Upper lobe of left lung (tissue), 6 donors: ENCODE results near the gene CFAP91. TPM values are rescaled to one million over a fixed set of nuclear protein-coding genes. Genes with fewer than 3 reads are reported as not detected.

Experiments
- ATAC-seq, 2 donors: fragments of 200-7000 bp; cut with Tn5 transposase; one replicate each; pipeline ENCODE4 v1.9.1; 2022; ENCODE audit warnings: mild to moderate bottlenecking in 2 of 2, moderate library complexity in 2 of 2; ENCODE audit not compliant: low FRiP score in 2 of 2
- DNase-seq, 2 donors: peaks; one replicate each; pipeline ENCODE4 v3.0.0-alpha.2; 2019 to 2020
- H3K27ac ChIP-seq, 4 donors: fragments of 200-600 bp; sonication (generic); one replicate each; pipeline ENCODE4 v1.5.1; 2016 to 2019
- H3K27me3 ChIP-seq, 4 donors: fragments of 200-600 bp; sonication (generic); one replicate each; pipeline ENCODE4 v1.5.1; 2017 to 2019
- H3K36me3 ChIP-seq, 4 donors: fragments of 200-600 bp; sonication (generic); one replicate each; pipeline ENCODE4 v1.5.1; 2016 to 2019
- H3K4me1 ChIP-seq, 4 donors: fragments of 200-600 bp; sonication (generic); one replicate each; pipeline ENCODE4 v1.5.1; 2018 to 2019
- H3K4me3 ChIP-seq, 4 donors: fragments of 200-600 bp; sonication (generic); one replicate each; pipeline ENCODE4 v1.5.1; 2017 to 2019; ENCODE audit warnings: mild to moderate bottlenecking in 2 of 4, moderate library complexity in 1 of 4
- H3K9me3 ChIP-seq, 4 donors: fragments of 200-600 bp; sonication (generic); one replicate each; pipeline ENCODE4 v1.5.1; 2018 to 2019
- CTCF ChIP-seq, 6 experiments: fragments of 450-650 bp in 4 of 6; fragments of 200-600 bp in 2 of 6; sonication (generic) in 2 of 6; IDR thresholded peaks; one replicate each; pipeline ENCODE4 v1.5.1; 2016 to 2019; ENCODE audit warnings: antibody characterized with exemption in 6 of 6
- EP300 ChIP-seq, 4 donors: sonication (generic); formaldehyde crosslinking; IDR thresholded peaks; one replicate each; pipeline ENCODE4 v1.5.1; 2017; ENCODE audit warnings: antibody characterized with exemption in 4 of 4, control low read depth in 2 of 4
- POLR2A ChIP-seq, 4 donors: fragments of 450-650 bp; IDR thresholded peaks; one replicate each; pipeline ENCODE4 v1.5.1; 2016 to 2017; ENCODE audit warnings: antibody characterized with exemption in 4 of 4, mild to moderate bottlenecking in 2 of 4
- POLR2AphosphoS5 ChIP-seq, 2 donors: sonication (generic); formaldehyde crosslinking; IDR thresholded peaks; one replicate each; pipeline ENCODE4 v1.5.1; 2017; ENCODE audit warnings: antibody characterized with exemption in 2 of 2
- WGBS, 2 donors: methylation state at CpG; one replicate each; pipeline ENCODE4 v1.1.5; 2017 to 2018; 5-methylcytosine and 5-hydroxymethylcytosine counted together
- total RNA-seq, 6 donors: library from RNA; depleted of rRNA in 4 of 6; stranded (reverse); fragments of >200 nt in 4 of 6; gene quantifications; one replicate each; pipeline versions ENCODE4 v1.1.0 to v1.2.1, GENCODE V29; 2016 to 2021
- donor health status: DM: no; HTN: no; CAD: no; lungs with moderate emphysema.
- donor health status: DM: no; HTN: yes; CAD: no; lungs with severe emphysema.

CFAP91 gene
- total RNA-seq, 6 donors from 2014 or later: 2.3 to 47.8 (median 6.6) TPM

GRCh38 chr3:119731560-119732343 lies 28.9 kb downstream of the CFAP91 start:
- Histone ChIP-seq H3K36me3 (no peaks in the 10 kb centered on the region), H3K9me3 (no peaks in the 10 kb centered on the region), H3K27me3 (no peaks in the 10 kb centered on the region), H3K4me1 (no peaks in the 10 kb centered on the region), H3K4me3 (no peak overlapping the region), H3K27ac (no peak overlapping the region)
- DNase-seq (no peak), ATAC-seq (no peak)
- TF ChIP-seq EP300 (IDR thresholded peaks at IDR 0.05): no peak
- no peak for TF ChIP-seq POLR2A (IDR thresholded peaks at IDR 0.05)
- no peak for TF ChIP-seq CTCF (IDR thresholded peaks at IDR 0.05)
- no peak for TF ChIP-seq POLR2AphosphoS5 (IDR thresholded peaks at IDR 0.05)
- WGBS, 2 donors: 83 to 85% methylated on average over 8 of the region's 8 CpGs

- 91 to 96% methylated on average over 5 of the region's 5 CpGs for WGBS, 2 donors
- no peak for ATAC-seq
These were observed 31.0 kb downstream of the CFAP91 start for GRCh38 chr3:119733812-119734211.

GRCh38 chr3:119738741-119739140 lies 35.9 kb downstream of the CFAP91 start:
- no peak for ATAC-seq
- Histone ChIP-seq H3K36me3 (no peaks in the 10 kb centered on the region), H3K4me3 (no peak overlapping the region), H3K4me1 (no peaks in the 10 kb centered on the region), H3K27me3 (no peaks in the 10 kb centered on the region), H3K27ac (no peak overlapping the region), H3K9me3 (no peaks in the 10 kb centered on the region)
- no peak for DNase-seq
- TF ChIP-seq EP300 (IDR thresholded peaks at IDR 0.05) (no peak), CTCF (IDR thresholded peaks at IDR 0.05) (no peak), POLR2A (IDR thresholded peaks at IDR 0.05) (no peak), POLR2AphosphoS5 (IDR thresholded peaks at IDR 0.05) (no peak)

More at GRCh38 chr3:119733812-119734211, 31.0 kb downstream of the CFAP91 start:
- no peak overlapping the region for H3K27ac ChIP-seq
- no peaks in the 10 kb centered on the region for H3K4me1 ChIP-seq
- DNase-seq: no peak
- no peaks in the 10 kb centered on the region for H3K9me3 ChIP-seq
- TF ChIP-seq POLR2AphosphoS5 (IDR thresholded peaks at IDR 0.05) (no peak), CTCF (IDR thresholded peaks at IDR 0.05) (no peak), POLR2A (IDR thresholded peaks at IDR 0.05) (no peak), EP300 (IDR thresholded peaks at IDR 0.05) (no peak)
- H3K36me3 ChIP-seq: no peaks in the 10 kb centered on the region
- H3K4me3 ChIP-seq: no peak overlapping the region
- no peaks in the 10 kb centered on the region for H3K27me3 ChIP-seq

GRCh38 chr3:119741657-119742590 lies 39.1 kb downstream of the CFAP91 start:
- H3K27me3 ChIP-seq: no peaks in the 10 kb centered on the region
- TF ChIP-seq POLR2AphosphoS5 (IDR thresholded peaks at IDR 0.05) (no peak), EP300 (IDR thresholded peaks at IDR 0.05) (no peak), CTCF (IDR thresholded peaks at IDR 0.05) (no peak), POLR2A (IDR thresholded peaks at IDR 0.05) (no peak)
- WGBS, 2 donors: 83 to 84% methylated on average over 5 of the region's 5 CpGs
- H3K9me3 ChIP-seq: no peaks in the 10 kb centered on the region
- H3K36me3 ChIP-seq: no peaks in the 10 kb centered on the region
- ATAC-seq (peak in 1 of 2 donors; percentile 17), DNase-seq (no peak)
- no peak overlapping the region for H3K4me3 ChIP-seq
- no peaks in the 10 kb centered on the region for H3K4me1 ChIP-seq
- H3K27ac ChIP-seq: peak overlapping the region in 1 of 4 donors; percentile 9
